Measurements from ENCODE around the gene AUP1. TPM values are rescaled to one million over a fixed set of nuclear protein-coding genes. Genes with fewer than 3 reads are reported as not detected.

AUP1 gene
- total RNA-seq, 2 donors from 2014 or later = 82.5 to 170 TPM

- no peaks in the 10 kb centered on the region for H3K36me3 ChIP-seq (replicated peaks in 1 of 2; ENCODE audit: insufficient read depth in 1 of 2, low read depth in 2 of 2)
- H3K27ac ChIP-seq = peak within 1 kb of the TSS; percentile 43 to 85 (median 74)
- H3K4me1 ChIP-seq = peaks cover 23% of the 10 kb centered on the region
- no peaks in the 10 kb centered on the region for H3K27me3 ChIP-seq
- no peaks in the 10 kb centered on the region for H3K9me3 ChIP-seq
- ATAC-seq = peak; percentile 87
- H3K4me3 ChIP-seq = peak within 1 kb of the TSS; percentile 43 to 64
- peak; percentile 84 to 88 (median 86) for DNase-seq
- intact Hi-C loops (cut with DNase I) = no loop called here
- WGBS, 2 donors = 1 to 3% methylated on average over 24 to 68 of the region's 73 CpGs
- peak in 2 of 3 donors; percentile 4 to 22 for TF ChIP-seq POLR2A (IDR thresholded peaks at IDR 0.05)
- TF ChIP-seq CTCF (IDR thresholded peaks at IDR 0.05) = peak in 2 of 7 experiments; percentile 13 to 27
Measured at GRCh38 chr2:74553892-74554819, 24.6 kb upstream of the AUP1 start, which contains the start of the genes DOK1 and LOXL3. TSS of gene DOK1 (plus strand) at chr2:74554720. CDS start at chr2:74554755, 35 bp downstream. TSS of gene LOXL3 (minus strand) at chr2:74553942. CDS start at chr2:74552634, 1,308 bp downstream.

GRCh38 chr2:74552914-74553811, 23.7 kb upstream of the AUP1 start:
- no peak for ATAC-seq
- TF ChIP-seq CTCF (IDR thresholded peaks at IDR 0.05) (no peak), POLR2A (IDR thresholded peaks at IDR 0.05) (no peak)
- no peaks in the 10 kb centered on the region for H3K9me3 ChIP-seq
- intact Hi-C loops (cut with DNase I) = no loop called here
- H3K27me3 ChIP-seq = no peaks in the 10 kb centered on the region
- WGBS, 2 donors = 60 to 66% methylated on average over 19 to 27 of the region's 27 CpGs
- no peak overlapping the region for H3K4me3 ChIP-seq
- DNase-seq = no peak
- peaks cover 31% of the 10 kb centered on the region for H3K4me1 ChIP-seq
- H3K36me3 ChIP-seq (replicated peaks in 1 of 2; ENCODE audit: insufficient read depth in 1 of 2, low read depth in 2 of 2) = no peaks in the 10 kb centered on the region
- peak overlapping the region in 1 of 4 donors; percentile 85 for H3K27ac ChIP-seq

GRCh38 chr2:74551942-74552913, 22.7 kb upstream of the AUP1 start:
- TF ChIP-seq CTCF (IDR thresholded peaks at IDR 0.05) (no peak), POLR2A (IDR thresholded peaks at IDR 0.05) (no peak)
- Histone ChIP-seq H3K4me1 (peaks cover 33% of the 10 kb centered on the region), H3K27ac (no peak overlapping the region), H3K36me3 (replicated peaks in 1 of 2; ENCODE audit: insufficient read depth in 1 of 2, low read depth in 2 of 2) (no peaks in the 10 kb centered on the region), H3K4me3 (no peak overlapping the region), H3K9me3 (no peaks in the 10 kb centered on the region), H3K27me3 (no peaks in the 10 kb centered on the region)
- intact Hi-C loops (cut with DNase I) = no loop called here
- ATAC-seq = no peak
- WGBS, 2 donors = 77 to 84% methylated on average over 9 to 21 of the region's 21 CpGs
- DNase-seq = no peak

- Histone ChIP-seq H3K27ac (no peak overlapping the region), H3K36me3 (replicated peaks in 1 of 2; ENCODE audit: insufficient read depth in 1 of 2, low read depth in 2 of 2) (no peaks in the 10 kb centered on the region), H3K9me3 (no peaks in the 10 kb centered on the region), H3K4me1 (peaks cover 33% of the 10 kb centered on the region), H3K27me3 (no peaks in the 10 kb centered on the region), H3K4me3 (no peak overlapping the region)
- DNase-seq = no peak
- ATAC-seq = no peak
- intact Hi-C loops (cut with DNase I) = no loop called here
- TF ChIP-seq CTCF (IDR thresholded peaks at IDR 0.05) (no peak), POLR2A (IDR thresholded peaks at IDR 0.05) (no peak)
Measured at GRCh38 chr2:74551530-74551929, 22.0 kb upstream of the AUP1 start.

Data from body of pancreas (tissue), 4 donors.